ENCODE measurements around the gene PPFIBP1.

- TF ChIP-seq POLR2AphosphoS5 (IDR thresholded peaks at IDR 0.05; ENCODE audit: borderline replicate concordance, low read depth, low read length) (no peak), EZH2 (IDR thresholded peaks at IDR 0.05) (no peak), FOXP2 (optimal IDR thresholded peaks at IDR 0.05; ENCODE audit: control extremely low read depth, extremely low read length, insufficient read depth) (no peak)
Measured at GRCh38 chr12:27637524-27637923, 113.5 kb downstream of the PPFIBP1 start.

Measured in SK-N-MC (cell line).